Measurements from ENCODE around the gene R3HDM2.

DNA sequence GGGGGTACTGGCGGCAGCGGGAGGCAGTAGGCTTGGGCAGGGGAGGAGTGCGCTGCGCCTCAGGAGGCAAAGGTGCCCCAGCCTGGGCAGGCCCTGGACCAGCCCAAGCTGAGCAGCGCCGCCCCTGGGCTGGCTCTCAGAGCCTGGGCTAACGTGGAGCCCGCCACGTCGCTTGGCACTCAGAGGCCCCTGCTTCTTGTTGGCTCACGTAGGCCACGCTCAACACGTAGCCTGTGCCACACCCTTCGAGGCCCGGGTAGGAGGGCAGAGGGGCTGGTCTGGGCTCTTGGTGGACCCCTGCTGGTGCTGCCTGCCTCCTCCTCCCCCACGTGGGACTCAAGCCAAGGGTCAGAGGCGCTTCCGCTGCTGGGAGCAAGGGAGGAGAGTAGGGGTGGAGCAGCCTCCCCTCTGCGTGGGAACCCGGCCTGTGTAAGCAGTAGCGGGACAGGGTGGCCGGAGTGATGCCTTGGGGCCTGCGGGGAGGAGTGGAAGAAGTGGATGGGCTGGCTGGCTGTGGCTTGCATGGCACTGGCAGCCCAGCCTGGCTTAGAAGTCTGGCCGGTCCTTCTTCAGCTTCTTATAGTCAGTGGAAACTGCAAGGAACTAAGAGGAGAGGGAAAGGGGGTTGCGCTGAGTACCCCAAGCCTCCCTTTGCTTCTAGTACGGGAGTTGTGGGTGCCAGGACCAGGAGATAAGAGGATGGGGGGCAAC lies 195.7 kb downstream of the R3HDM2 start:
- TF ChIP-seq, protein P1, sequence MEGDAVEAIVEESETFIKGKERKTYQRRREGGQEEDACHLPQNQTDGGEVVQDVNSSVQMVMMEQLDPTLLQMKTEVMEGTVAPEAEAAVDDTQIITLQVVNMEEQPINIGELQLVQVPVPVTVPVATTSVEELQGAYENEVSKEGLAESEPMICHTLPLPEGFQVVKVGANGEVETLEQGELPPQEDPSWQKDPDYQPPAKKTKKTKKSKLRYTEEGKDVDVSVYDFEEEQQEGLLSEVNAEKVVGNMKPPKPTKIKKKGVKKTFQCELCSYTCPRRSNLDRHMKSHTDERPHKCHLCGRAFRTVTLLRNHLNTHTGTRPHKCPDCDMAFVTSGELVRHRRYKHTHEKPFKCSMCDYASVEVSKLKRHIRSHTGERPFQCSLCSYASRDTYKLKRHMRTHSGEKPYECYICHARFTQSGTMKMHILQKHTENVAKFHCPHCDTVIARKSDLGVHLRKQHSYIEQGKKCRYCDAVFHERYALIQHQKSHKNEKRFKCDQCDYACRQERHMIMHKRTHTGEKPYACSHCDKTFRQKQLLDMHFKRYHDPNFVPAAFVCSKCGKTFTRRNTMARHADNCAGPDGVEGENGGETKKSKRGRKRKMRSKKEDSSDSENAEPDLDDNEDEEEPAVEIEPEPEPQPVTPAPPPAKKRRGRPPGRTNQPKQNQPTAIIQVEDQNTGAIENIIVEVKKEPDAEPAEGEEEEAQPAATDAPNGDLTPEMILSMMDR (IDR thresholded peaks at IDR 0.05; ENCODE audit: poor library complexity): no peak
- no peak for TF ChIP-seq EZH2 (IDR thresholded peaks at IDR 0.05; ENCODE audit: borderline replicate concordance)
